Lower leg skin (tissue), 3 donors: ENCODE measurements around the gene ARMC2.

ENCODE experiments used
- CTCF ChIP-seq, 3 donors: fragments of 450-650 bp; IDR thresholded peaks; one replicate each; pipeline ENCODE4 v1.5.1; 2016; ENCODE audit warnings: antibody characterized with exemption in 3 of 3, mild to moderate bottlenecking in 3 of 3, moderate library complexity in 2 of 3
- POLR2A ChIP-seq, 2 donors: fragments of 450-650 bp; IDR thresholded peaks; one replicate each; pipeline ENCODE4 v1.6.1; 2016 to 2017; ENCODE audit warnings: antibody characterized with exemption in 2 of 2, mild to moderate bottlenecking in 1 of 2, moderate library complexity in 1 of 2

GRCh38 chr6:108897371-108897770 is 49.1 kb downstream of the ARMC2 start:
- TF ChIP-seq CTCF (IDR thresholded peaks at IDR 0.05) = no peak
- TF ChIP-seq POLR2A (IDR thresholded peaks at IDR 0.05) = no peak
